HCT116 (cell line): Measurements from ENCODE around the gene DIAPH3. TPM values are rescaled to one million over a fixed set of nuclear protein-coding genes. Genes with fewer than 3 reads are reported as not detected.

Source experiments
- ATAC-seq: fragments of 200-7000 bp; cut with Tn5 transposase; 2 replicates; pipeline ENCODE4 v1.9.1; 2020; ENCODE audit warnings: mild to moderate bottlenecking, moderate library complexity
- BruUV-seq: library from RNA; stranded (reverse); fragments of 400-500 nt; replicated peaks from 2 replicates; lab custom pipeline; 2021; lab: Mats Ljungman, UMichigan
- CTCF ChIA-PET: fragments of 300-600 bp; sonication (Branson Sonifier 250); formaldehyde crosslinking; loops from one replicate; lab custom pipeline; 2021; ENCODE audit warnings: antibody characterized with exemption; lab: Charles Lee
- POLR2A ChIA-PET: fragments of 300-600, 350-600 bp; sonication (Branson Sonifier 250); formaldehyde crosslinking; loops from one replicate; lab custom pipeline; 2021; ENCODE audit warnings: antibody characterized with exemption; lab: Charles Lee
- RAD21 ChIA-PET, 2 experiments: fragments of 300-600 bp; sonication (Branson Sonifier 250); formaldehyde crosslinking; loops; one replicate each; lab custom pipeline; 2023; ENCODE audit warnings: low total read pairs in 2 of 2; ENCODE audit not compliant: uncharacterized antibody in 2 of 2, unreplicated experiment in 2 of 2, low non-redundant PET in 1 of 2; lab: Charles Lee
- DNase-seq: peaks from one replicate; pipeline ENCODE4 v3.0.0-alpha.2; 2010; ENCODE audit warnings: low read depth, low spot score
- H2AFZ ChIP-seq: fragments of 200-600 bp; shearing (Covaris generic), sonication (generic); 2 replicates; pipeline ENCODE4 v1.6.1; 2017; ENCODE audit warnings: low read depth, mixed run types, mixed read lengths, antibody characterized with exemption, low read length; ENCODE audit not compliant: poor library complexity, severe bottlenecking
- H3K27ac ChIP-seq: 2 replicates; pipeline ENCODE4 v1.5.1; 2012; ENCODE audit warnings: low read depth, low read length
- H3K27me3 ChIP-seq: fragments of 200-600 bp; sonication (generic); 2 replicates; pipeline ENCODE4 v1.6.1; 2016; ENCODE audit warnings: mixed run types, low read length, mixed read lengths; ENCODE audit not compliant: insufficient read depth
- H3K36me3 ChIP-seq, 2 experiments: fragments of 200-500 bp in 1 of 2; fragments of 200-600 bp in 1 of 2; sonication (Bioruptor generic) in 1 of 2; sonication (generic) in 1 of 2; 2 replicates each; pipeline versions ENCODE4 v1.5.1 to v1.6.1; 2014 to 2016; ENCODE audit warnings: low read length in 2 of 2, inconsistent platforms in 1 of 2, mixed read lengths in 1 of 2, mixed run types in 1 of 2; ENCODE audit not compliant: insufficient read depth in 2 of 2, control insufficient read depth in 1 of 2
- H3K4me1 ChIP-seq, 2 experiments: fragments of 200-600 bp in 1 of 2; sonication (generic) in 1 of 2; 2 replicates each; pipeline versions ENCODE4 v1.5.1 to v1.6.1; 2012 to 2017; ENCODE audit warnings: low read length in 2 of 2, inconsistent platforms in 1 of 2, mild to moderate bottlenecking in 1 of 2, mixed read lengths in 1 of 2, mixed run types in 1 of 2, moderate library complexity in 1 of 2; ENCODE audit not compliant: insufficient read depth in 2 of 2, control insufficient read depth in 1 of 2
- H3K4me2 ChIP-seq: fragments of 200-600 bp; sonication (generic); 2 replicates; pipeline ENCODE4 v1.6.1; 2017; ENCODE audit warnings: mixed run types, low read length, mixed read lengths
- H3K4me3 ChIP-seq, 2 experiments: fragments of 200-600 bp in 1 of 2; sonication (generic) in 1 of 2; replicated peaks in 1 of 2; 2 replicates each; pipeline ENCODE4 v1.5.1; 2011 to 2016; ENCODE audit warnings: low read length in 2 of 2, control low read depth in 1 of 2, low read depth in 1 of 2, mild to moderate bottlenecking in 1 of 2, mixed read lengths in 1 of 2, mixed run types in 1 of 2
- H3K79me2 ChIP-seq: fragments of 200-600 bp; sonication (generic); 2 replicates; pipeline ENCODE4 v1.6.1; 2017; ENCODE audit warnings: mild to moderate bottlenecking, mixed run types, low read length, moderate library complexity, mixed read lengths; ENCODE audit not compliant: insufficient read depth
- H3K9ac ChIP-seq: fragments of 200-600 bp; sonication (generic); 2 replicates; pipeline ENCODE4 v1.6.1; 2016; ENCODE audit warnings: low read length, mixed read lengths
- H3K9me2 ChIP-seq: fragments of 200-600 bp; sonication (generic), shearing (Covaris generic); 2 replicates; pipeline ENCODE4 v1.6.1; 2017; ENCODE audit warnings: mixed run types, mild to moderate bottlenecking, moderate library complexity; ENCODE audit not compliant: insufficient read depth
- H3K9me3 ChIP-seq, 2 experiments: fragments of 200-500 bp in 1 of 2; fragments of 200-600 bp in 1 of 2; sonication (Bioruptor generic) in 1 of 2; sonication (generic) in 1 of 2; 2 replicates each; pipeline ENCODE4 v1.6.1; 2014 to 2017; ENCODE audit warnings: low read length in 2 of 2, mixed read lengths in 2 of 2, inconsistent platforms in 1 of 2, low read depth in 1 of 2, mild to moderate bottlenecking in 1 of 2, mixed run types in 1 of 2, moderate library complexity in 1 of 2; ENCODE audit not compliant: control insufficient read depth in 1 of 2, insufficient read depth in 1 of 2
- H4K20me1 ChIP-seq: fragments of 200-600 bp; sonication (generic), shearing (Covaris generic); 2 replicates; pipeline ENCODE4 v1.6.1; 2017; ENCODE audit warnings: mixed run types, mild to moderate bottlenecking, moderate library complexity; ENCODE audit not compliant: insufficient read depth
- CTCF ChIP-seq, 3 experiments: fragments of 200-600 bp in 1 of 3; sonication (generic) in 1 of 3; IDR thresholded peaks in 2 of 3; conservative IDR thresholded peaks in 1 of 3; 2 replicates each; pipeline ENCODE4 v1.5.1; 2012 to 2017; ENCODE audit warnings: low read depth in 2 of 3, low read length in 2 of 3, antibody characterized with exemption in 1 of 3, borderline replicate concordance in 1 of 3, control low read depth in 1 of 3, mild to moderate bottlenecking in 1 of 3, mixed read lengths in 1 of 3, mixed run types in 1 of 3, moderate library complexity in 1 of 3; ENCODE audit not compliant: insufficient read depth in 1 of 3
- ELF1 ChIP-seq: IDR thresholded peaks from 2 replicates; pipeline ENCODE4 v1.6.1; 2012; ENCODE audit warnings: low read depth, borderline replicate concordance
- EZH2 ChIP-seq: fragments of 200-600 bp; sonication (generic); IDR thresholded peaks from 2 replicates; pipeline ENCODE4 v1.6.1; 2017; ENCODE audit warnings: antibody characterized with exemption, mixed run types
- EZH2phosphoT487 ChIP-seq: fragments of 200-600 bp; IDR thresholded peaks from 2 replicates; pipeline ENCODE4 v1.6.1; 2018; ENCODE audit warnings: antibody characterized with exemption, borderline replicate concordance
- JUND ChIP-seq: IDR thresholded peaks from 2 replicates; pipeline ENCODE4 v1.6.1; 2012
- POLR2A ChIP-seq: IDR thresholded peaks from 2 replicates; pipeline ENCODE4 v1.7.0; 2011; ENCODE audit warnings: borderline replicate concordance; ENCODE audit not compliant: insufficient read depth, insufficient read length; ENCODE audit errors: extremely low read depth
- POLR2AphosphoS5 ChIP-seq: IDR thresholded peaks from 2 replicates; pipeline ENCODE4 v1.6.1; 2011; ENCODE audit warnings: mild to moderate bottlenecking, low read depth, low read length, moderate library complexity
- RAD21 ChIP-seq: IDR thresholded peaks from 2 replicates; pipeline ENCODE4 v1.6.1; 2012; ENCODE audit warnings: low read depth, mild to moderate bottlenecking
- SIN3A ChIP-seq: IDR thresholded peaks from 2 replicates; pipeline ENCODE4 v1.6.1; 2012; ENCODE audit warnings: low read depth
- SP1 ChIP-seq: IDR thresholded peaks from 2 replicates; pipeline ENCODE4 v1.6.1; 2012; ENCODE audit warnings: low read depth
- SRF ChIP-seq: IDR thresholded peaks from 2 replicates; pipeline ENCODE4 v1.6.1; 2012; ENCODE audit warnings: low read depth
- TCF7L2 ChIP-seq: IDR thresholded peaks from 2 replicates; pipeline ENCODE4 v1.7.0; 2011; ENCODE audit warnings: borderline replicate concordance, inconsistent platforms; ENCODE audit not compliant: insufficient read depth, insufficient read length; ENCODE audit errors: extremely low read depth
- ZBTB33 ChIP-seq: IDR thresholded peaks from 2 replicates; pipeline ENCODE4 v1.6.1; 2011; ENCODE audit warnings: mild to moderate bottlenecking, low read length, moderate library complexity; ENCODE audit not compliant: insufficient replicate concordance; ENCODE audit errors: extremely low read depth
- ZFX ChIP-seq: fragments of 450-650 bp; IDR thresholded peaks from 2 replicates; pipeline ENCODE4 v1.6.1; 2017
- ZNF274 ChIP-seq: fragments of 200-500 bp; sonication (Bioruptor generic); IDR thresholded peaks from 2 replicates; pipeline ENCODE4 v1.6.1; 2014; ENCODE audit warnings: mild to moderate bottlenecking, low read depth, low read length, inconsistent platforms
- intact Hi-C: fragments of 100-400 bp; cut with micrococcal nuclease; formaldehyde crosslinking; loops from 2 replicates; pipeline ENCODE4 v1.10.0; 2022
- total RNA-seq: library from RNA; stranded (reverse); gene quantifications from one replicate; pipeline ENCODE4 v1.2.1, GENCODE V29; 2021; ENCODE audit not compliant: unreplicated experiment

DIAPH3 gene
- total RNA-seq, 1 experiment from 2014 or later, result 22.8 TPM

- ChIA-PET POLR2A (no interaction called here), CTCF (no interaction called here), RAD21 (no interaction called here)
- no peak overlapping the region for H3K4me3 ChIP-seq
- no peak overlapping the region for H3K27ac ChIP-seq
- no peaks in the 10 kb centered on the region for H3K27me3 ChIP-seq
- H3K9me3 ChIP-seq, result peaks cover 0 to 14% of the 10 kb centered on the region in 2 experiments; a peak in 2 of 4 replicates
- no peak for ATAC-seq
- H3K9me2 ChIP-seq, result no peaks in the 10 kb centered on the region
- H2AFZ ChIP-seq, result no peak overlapping the region
- TF ChIP-seq SP1 (no peak), ELF1 (no peak), ZBTB33 (no peak), EZH2 (no peak), RAD21 (no peak), EZH2phosphoT487 (no peak), JUND (no peak), POLR2AphosphoS5 (no peak), TCF7L2 (no peak), POLR2A (no peak), SRF (no peak), ZFX (no peak), SIN3A (no peak), CTCF (IDR thresholded peaks at IDR 0.05 in 2 of 3, conservative IDR thresholded peaks at IDR 0.05 in 1 of 3; ENCODE audit: borderline replicate concordance in 1 of 3, insufficient read depth in 1 of 3, low read depth in 2 of 3, low read length in 2 of 3) (no peak), ZNF274 (no peak)
- H3K9ac ChIP-seq, result no peak overlapping the region
- H4K20me1 ChIP-seq, result no peaks in the 10 kb centered on the region
- DNase-seq, result no peak
- peaks cover 30% of the 10 kb centered on the region for H3K79me2 ChIP-seq
- H3K4me1 ChIP-seq, result no peaks in the 10 kb centered on the region
- H3K36me3 ChIP-seq, result 0 out of 4 replicates have a peak, but pooled peaks cover 0 to 6% of the 10 kb centered on the region in 2 experiments
- intact Hi-C loops, result no loop called here
- no peak overlapping the region for H3K4me2 ChIP-seq
- no TSS peak for BruUV-seq
Measured at GRCh38 chr13:60114499-60115028, 49.2 kb downstream of the DIAPH3 start.
